Glutamatergic neuron (in vitro differentiated cells): Measurements from ENCODE around the gene EVI5L. TPM values are rescaled to one million over a fixed set of nuclear protein-coding genes. Genes with fewer than 3 reads are reported as not detected.

Experiments used
- DNase-seq: peaks from one replicate; pipeline ENCODE4 v3.0.0; 2022
- H3K27ac Mint-ChIP-seq: one replicate; pipeline ENCODE4 v1.8.0; 2020; ENCODE audit warnings: mild to moderate bottlenecking, mixed read lengths, inconsistent platforms; ENCODE audit not compliant: unreplicated experiment
- H3K27me3 Mint-ChIP-seq: one replicate; pipeline ENCODE4 v1.8.0; 2020; ENCODE audit warnings: mild to moderate bottlenecking, moderate library complexity, mixed read lengths, inconsistent platforms; ENCODE audit not compliant: unreplicated experiment
- H3K36me3 Mint-ChIP-seq: one replicate; pipeline ENCODE4 v1.8.0; 2020; ENCODE audit warnings: mild to moderate bottlenecking, mixed read lengths, inconsistent platforms; ENCODE audit not compliant: unreplicated experiment
- H3K4me1 Mint-ChIP-seq: one replicate; pipeline ENCODE4 v1.8.0; 2020; ENCODE audit warnings: mild to moderate bottlenecking, low read depth, mixed read lengths, inconsistent platforms; ENCODE audit not compliant: unreplicated experiment
- H3K4me3 Mint-ChIP-seq: one replicate; pipeline ENCODE4 v1.8.0; 2020; ENCODE audit warnings: mild to moderate bottlenecking, mixed read lengths, inconsistent platforms; ENCODE audit not compliant: unreplicated experiment
- H3K9me3 Mint-ChIP-seq: one replicate; pipeline ENCODE4 v1.8.0; 2020; ENCODE audit warnings: mild to moderate bottlenecking, moderate library complexity, mixed read lengths, inconsistent platforms; ENCODE audit not compliant: unreplicated experiment
- total RNA-seq: library from RNA; stranded (reverse); fragmentation: NEBNext Ultra II Directional; extraction: Animal tissue kit (Norgen Biotek cat#: 25700); gene quantifications from one replicate; pipeline ENCODE4 v1.2.1, GENCODE V29; 2021; ENCODE audit not compliant: unreplicated experiment
- TF ChIP-seq, protein P1 (sequence below): fragments of 200-600 bp; sonication (generic); IDR thresholded peaks from one replicate; pipeline ENCODE4 v1.5.0; 2021; ENCODE audit not compliant: partially characterized antibody, unreplicated experiment

Gene EVI5L
- total RNA-seq, 1 donor from 2014 or later, result 36.4 TPM

DNA sequence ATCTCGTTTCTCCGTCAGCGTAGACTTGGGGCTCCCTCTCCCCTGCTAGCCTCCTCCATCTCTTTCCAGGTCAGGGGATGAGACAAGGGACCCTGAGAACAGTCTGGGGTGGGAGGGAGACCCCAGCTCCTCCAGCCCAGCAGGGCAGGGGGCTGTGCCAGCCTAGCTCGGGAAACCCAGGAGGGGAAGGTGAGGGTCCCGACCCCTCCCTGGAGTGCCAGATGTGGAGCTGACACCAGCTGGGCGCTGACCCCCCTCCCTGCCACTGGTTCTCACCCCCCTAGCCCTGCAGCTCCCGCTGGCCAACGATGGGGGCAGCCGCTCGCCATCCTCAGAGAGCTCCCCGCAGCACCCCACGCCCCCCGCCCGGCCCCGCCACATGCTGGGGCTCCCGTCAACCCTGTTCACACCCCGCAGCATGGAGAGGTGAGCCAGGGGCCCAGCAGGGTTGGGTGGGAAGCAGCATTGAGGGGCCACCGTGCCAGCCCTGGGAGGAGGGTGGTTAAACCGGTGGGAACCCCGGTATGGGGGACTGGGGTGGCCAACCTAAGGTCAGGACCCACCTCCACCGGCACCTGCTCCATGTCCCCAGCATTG is 79.6 kb downstream of the EVI5L start:
- Mint-ChIP-seq H3K4me1 (peaks cover 7% of the 10 kb centered on the region), H3K36me3 (no peaks in the 10 kb centered on the region), H3K9me3 (peaks cover 8% of the 10 kb centered on the region), H3K4me3 (no peak overlapping the region), H3K27ac (no peak overlapping the region), H3K27me3 (peaks cover 4% of the 10 kb centered on the region)
- peak; percentile 8 for DNase-seq
- TF ChIP-seq, protein P1, sequence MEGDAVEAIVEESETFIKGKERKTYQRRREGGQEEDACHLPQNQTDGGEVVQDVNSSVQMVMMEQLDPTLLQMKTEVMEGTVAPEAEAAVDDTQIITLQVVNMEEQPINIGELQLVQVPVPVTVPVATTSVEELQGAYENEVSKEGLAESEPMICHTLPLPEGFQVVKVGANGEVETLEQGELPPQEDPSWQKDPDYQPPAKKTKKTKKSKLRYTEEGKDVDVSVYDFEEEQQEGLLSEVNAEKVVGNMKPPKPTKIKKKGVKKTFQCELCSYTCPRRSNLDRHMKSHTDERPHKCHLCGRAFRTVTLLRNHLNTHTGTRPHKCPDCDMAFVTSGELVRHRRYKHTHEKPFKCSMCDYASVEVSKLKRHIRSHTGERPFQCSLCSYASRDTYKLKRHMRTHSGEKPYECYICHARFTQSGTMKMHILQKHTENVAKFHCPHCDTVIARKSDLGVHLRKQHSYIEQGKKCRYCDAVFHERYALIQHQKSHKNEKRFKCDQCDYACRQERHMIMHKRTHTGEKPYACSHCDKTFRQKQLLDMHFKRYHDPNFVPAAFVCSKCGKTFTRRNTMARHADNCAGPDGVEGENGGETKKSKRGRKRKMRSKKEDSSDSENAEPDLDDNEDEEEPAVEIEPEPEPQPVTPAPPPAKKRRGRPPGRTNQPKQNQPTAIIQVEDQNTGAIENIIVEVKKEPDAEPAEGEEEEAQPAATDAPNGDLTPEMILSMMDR, result no peak

DNA sequence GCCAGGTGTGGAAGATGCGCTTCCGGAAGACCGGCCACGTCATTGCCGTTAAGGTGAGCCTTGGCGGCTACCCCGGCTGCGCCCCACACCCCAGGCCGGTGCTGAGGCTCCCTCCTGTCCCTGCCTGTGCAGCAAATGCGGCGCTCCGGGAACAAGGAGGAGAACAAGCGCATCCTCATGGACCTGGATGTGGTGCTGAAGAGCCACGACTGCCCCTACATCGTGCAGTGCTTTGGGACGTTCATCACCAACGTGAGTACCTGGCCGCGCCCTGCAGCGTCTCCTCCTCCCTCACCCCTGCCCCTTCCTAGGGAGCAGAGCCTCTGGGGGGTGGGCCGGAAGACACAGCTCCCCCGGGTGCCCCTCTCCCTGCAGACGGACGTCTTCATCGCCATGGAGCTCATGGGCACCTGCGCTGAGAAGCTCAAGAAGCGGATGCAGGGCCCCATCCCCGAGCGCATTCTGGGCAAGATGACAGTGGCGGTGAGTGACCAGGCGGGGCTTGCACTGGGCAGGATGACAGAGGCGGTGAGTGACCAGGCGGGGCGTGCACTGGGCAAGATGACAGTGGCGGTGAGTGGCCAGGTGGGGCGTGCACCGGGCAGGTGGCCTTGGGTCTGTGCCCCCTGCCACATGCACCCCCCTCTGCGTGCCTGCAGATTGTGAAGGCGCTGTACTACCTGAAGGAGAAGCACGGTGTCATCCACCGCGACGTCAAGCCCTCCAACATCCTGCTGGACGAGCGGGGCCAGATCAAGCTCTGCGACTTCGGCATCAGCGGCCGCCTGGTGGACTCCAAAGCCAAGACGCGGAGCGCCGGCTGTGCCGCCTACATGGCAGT is 80.5 kb downstream of the EVI5L start:
- no peak overlapping the region for H3K27ac Mint-ChIP-seq
- peaks cover 10% of the 10 kb centered on the region for H3K27me3 Mint-ChIP-seq
- peaks cover 4% of the 10 kb centered on the region for H3K9me3 Mint-ChIP-seq
- DNase-seq, result peak; percentile 13
- no peaks in the 10 kb centered on the region for H3K36me3 Mint-ChIP-seq
- no peak overlapping the region for H3K4me3 Mint-ChIP-seq
- TF ChIP-seq, protein P1, result no peak
- H3K4me1 Mint-ChIP-seq, result peaks cover 2% of the 10 kb centered on the region

DNA sequence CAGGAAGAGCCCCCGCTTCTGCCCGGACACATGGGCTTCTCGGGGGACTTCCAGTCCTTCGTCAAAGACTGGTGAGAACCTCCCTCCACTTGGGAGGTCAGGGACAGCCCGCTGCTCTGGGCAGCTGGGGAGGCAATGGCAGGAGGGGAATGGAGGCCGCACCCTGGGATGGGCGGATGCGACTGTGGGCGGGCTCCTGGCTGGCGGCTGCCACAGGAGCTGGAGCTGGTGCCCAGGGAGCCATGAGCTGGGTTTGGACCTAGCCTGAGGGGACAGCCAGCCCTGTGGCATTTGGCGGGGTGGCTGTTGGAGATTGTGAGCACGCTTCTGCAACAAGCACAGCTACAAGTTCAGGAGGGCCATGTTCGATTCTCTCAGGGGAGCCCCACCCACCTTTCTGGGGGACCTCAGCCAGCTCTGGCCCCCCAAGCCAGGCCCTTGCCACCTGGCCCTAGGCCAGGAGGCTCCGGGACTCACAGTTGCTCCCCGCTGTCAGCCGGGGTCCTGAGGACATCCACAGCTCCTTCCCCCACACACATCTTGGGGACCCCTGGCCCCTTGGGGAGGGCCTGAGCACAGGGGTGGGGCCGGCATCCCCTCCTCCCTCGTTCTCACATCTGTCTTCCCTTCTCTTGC is 81.6 kb downstream of the EVI5L start:
- Mint-ChIP-seq H3K27me3 (peaks cover 10% of the 10 kb centered on the region), H3K4me1 (no peaks in the 10 kb centered on the region), H3K4me3 (no peak overlapping the region), H3K9me3 (peaks cover 3% of the 10 kb centered on the region), H3K36me3 (no peaks in the 10 kb centered on the region), H3K27ac (no peak overlapping the region)
- DNase-seq, result peak; percentile 11
- TF ChIP-seq, protein P1, result no peak

DNA sequence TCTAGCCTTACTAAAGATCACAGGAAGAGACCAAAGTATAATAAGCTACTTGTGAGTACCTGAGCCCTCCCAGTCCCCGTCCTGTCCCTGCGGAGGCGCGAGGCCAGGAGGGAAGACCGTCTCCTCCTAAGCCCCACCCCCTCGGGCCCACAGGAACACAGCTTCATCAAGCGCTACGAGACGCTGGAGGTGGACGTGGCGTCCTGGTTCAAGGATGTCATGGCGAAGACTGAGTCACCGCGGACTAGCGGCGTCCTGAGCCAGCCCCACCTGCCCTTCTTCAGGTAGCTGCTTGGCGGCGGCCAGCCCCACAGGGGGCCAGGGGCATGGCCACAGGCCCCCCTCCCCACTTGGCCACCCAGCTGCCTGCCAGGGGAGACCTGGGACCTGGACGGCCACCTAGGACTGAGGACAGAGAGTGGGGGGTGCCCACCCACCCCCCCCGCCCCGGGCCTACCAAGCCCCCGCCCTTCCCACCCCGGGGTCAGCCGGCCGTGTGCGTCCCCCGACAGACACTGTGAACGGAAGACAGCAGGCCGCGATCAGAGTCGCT is 82.2 kb downstream of the EVI5L start:
- H3K36me3 Mint-ChIP-seq, result no peaks in the 10 kb centered on the region
- peak; percentile 8 for DNase-seq
- H3K9me3 Mint-ChIP-seq, result peaks cover 3% of the 10 kb centered on the region
- H3K27ac Mint-ChIP-seq, result no peak overlapping the region
- H3K4me1 Mint-ChIP-seq, result peaks cover 2% of the 10 kb centered on the region
- peaks cover 13% of the 10 kb centered on the region for H3K27me3 Mint-ChIP-seq
- H3K4me3 Mint-ChIP-seq, result no peak overlapping the region
- TF ChIP-seq, protein P1, result no peak
